GM12878 (cell line): Measurements from ENCODE around the gene PCBP1.

Source experiments
- ATF3 ChIP-seq: IDR thresholded peaks from 2 replicates; pipeline ENCODE4 v1.6.1; 2011; ENCODE audit warnings: low read depth, mild to moderate bottlenecking, low read length, moderate library complexity, borderline replicate concordance; ENCODE audit errors: extremely low read depth
- BCLAF1 ChIP-seq: fragments of 450-650 bp; IDR thresholded peaks from 2 replicates; pipeline ENCODE4 v1.6.1; 2017; ENCODE audit warnings: antibody characterized with exemption, mild to moderate bottlenecking, moderate library complexity
- CBX5 ChIP-seq: sonication (generic); IDR thresholded peaks from 2 replicates; pipeline ENCODE4 v1.6.1; 2016; ENCODE audit warnings: low read depth, moderate library complexity, mild to moderate bottlenecking, inconsistent platforms
- CTCF ChIP-seq, 3 experiments: IDR thresholded peaks in 2 of 3; conservative IDR thresholded peaks in 1 of 3; 2 replicates each; pipeline ENCODE4 v1.5.1; 2011; ENCODE audit warnings: low read depth in 3 of 3, low read length in 3 of 3, mild to moderate bottlenecking in 3 of 3, control low read depth in 2 of 3, moderate library complexity in 2 of 3, inconsistent platforms in 1 of 3, mixed read lengths in 1 of 3; ENCODE audit not compliant: control insufficient read depth in 2 of 3, insufficient read depth in 1 of 3; ENCODE audit errors: extremely low read depth in 1 of 3
- EZH2 ChIP-seq: IDR thresholded peaks from 2 replicates; pipeline ENCODE4 v1.6.1; 2012; ENCODE audit warnings: low read depth, mild to moderate bottlenecking, control low read depth, inconsistent platforms, low read length, borderline replicate concordance; ENCODE audit not compliant: control insufficient read depth
- MAX ChIP-seq: IDR thresholded peaks from 2 replicates; pipeline ENCODE4 v1.6.1; 2012; ENCODE audit warnings: low read depth, low read length, improper control_type of control experiment
- POLR2A ChIP-seq: IDR thresholded peaks from 2 replicates; pipeline ENCODE4 v1.6.1; 2011; ENCODE audit warnings: low read depth, mild to moderate bottlenecking, low read length
- POLR2AphosphoS2 ChIP-seq: IDR thresholded peaks from 2 replicates; pipeline ENCODE4 v1.6.1; 2011; ENCODE audit warnings: low read depth, mild to moderate bottlenecking, low read length, improper control_type of control experiment, moderate library complexity
- POLR2AphosphoS5 ChIP-seq: IDR thresholded peaks from 2 replicates; pipeline ENCODE4 v1.6.1; 2011; ENCODE audit warnings: mild to moderate bottlenecking, low read length, inconsistent platforms
- REST ChIP-seq: IDR thresholded peaks from 2 replicates; pipeline ENCODE4 v1.6.1; 2012; ENCODE audit warnings: mild to moderate bottlenecking, low read depth, low read length
- RFX5 ChIP-seq: IDR thresholded peaks from 2 replicates; pipeline ENCODE4 v1.6.1; 2011; ENCODE audit warnings: low read depth, low read length, improper control_type of control experiment
- SRF ChIP-seq, 2 experiments: IDR thresholded peaks; 2 replicates each; pipeline ENCODE4 v1.6.1; 2011; ENCODE audit warnings: low read depth in 2 of 2, low read length in 2 of 2, mild to moderate bottlenecking in 1 of 2, moderate library complexity in 1 of 2
- TAF1 ChIP-seq: IDR thresholded peaks from 2 replicates; pipeline ENCODE4 v1.6.1; 2011; ENCODE audit warnings: mild to moderate bottlenecking, low read depth, low read length, borderline replicate concordance
- USF1 ChIP-seq: IDR thresholded peaks from 2 replicates; pipeline ENCODE4 v1.6.1; 2011; ENCODE audit warnings: borderline replicate concordance, low read depth, mild to moderate bottlenecking, moderate library complexity, mixed read lengths, low read length; ENCODE audit not compliant: insufficient read depth; ENCODE audit errors: extremely low read length

- no peak for TF ChIP-seq CBX5
- TF ChIP-seq TAF1, result no peak
- no peak for TF ChIP-seq CTCF (IDR thresholded peaks at IDR 0.05 in 2 of 3, conservative IDR thresholded peaks at IDR 0.05 in 1 of 3; ENCODE audit: control insufficient read depth in 2 of 3, extremely low read depth in 1 of 3, insufficient read depth in 1 of 3, low read depth in 3 of 3, low read length in 3 of 3)
- TF ChIP-seq REST, result no peak
- TF ChIP-seq RFX5, result no peak
- no peak for TF ChIP-seq EZH2
- TF ChIP-seq SRF (IDR thresholded peaks at IDR 0.05; ENCODE audit: low read depth in 2 of 2, low read length in 2 of 2), result no peak
- no peak for TF ChIP-seq POLR2A
- TF ChIP-seq BCLAF1, result no peak
- no peak; the same call in 1 of the 2 replicates for TF ChIP-seq POLR2AphosphoS5
- TF ChIP-seq MAX, result no peak
- no peak for TF ChIP-seq ATF3
- TF ChIP-seq POLR2AphosphoS2, result no peak
- no peak for TF ChIP-seq USF1
Measured at GRCh38 chr2:70068119-70068518, 19.2 kb upstream of the PCBP1 start.
